Stimulated activated CD8-positive, alpha-beta memory T cell treated with anti-CD3 and anti-CD28 coated beads, Interleukin-4, amount 100 ng/mL, for 4 hours (primary cell): ENCODE results near the gene CRYBA4.
"Not testable (repeated sequence)": the region's sequence is repeated elsewhere in the genome, so short reads cannot be mapped to it uniquely, and the experiment has no call there.

Experiments used
- DNase-seq, 2 donors: peaks; one replicate each; pipeline ENCODE4 v3.0.0-alpha.2; 2020; ENCODE audit warnings: low read depth in 2 of 2, low spot score in 1 of 2

CRYBA4 gene

GRCh38 chr22:26593763-26594162 lies 28.0 kb upstream of the CRYBA4 start:
- DNase-seq = no peak

GRCh38 chr22:26597026-26597425 lies 24.7 kb upstream of the CRYBA4 start:
- DNase-seq = no peak

- DNase-seq = no peak
Observed at GRCh38 chr22:26597480-26597879, 24.3 kb upstream of the CRYBA4 start.

- DNase-seq = no peak
Observed at GRCh38 chr22:26599505-26599904, 22.3 kb upstream of the CRYBA4 start.

GRCh38 chr22:26601726-26602125 lies 20.0 kb upstream of the CRYBA4 start:
- DNase-seq = no peak

- no peak for DNase-seq
Observed at GRCh38 chr22:26602127-26602526, 19.6 kb upstream of the CRYBA4 start.

- no peak for DNase-seq
Observed at GRCh38 chr22:26604368-26604767, 17.4 kb upstream of the CRYBA4 start.

GRCh38 chr22:26606611-26607010 lies 15.2 kb upstream of the CRYBA4 start:
- DNase-seq = no peak

GRCh38 chr22:26608129-26608528 lies 13.6 kb upstream of the CRYBA4 start:
- DNase-seq = no peak

- no peak for DNase-seq
Observed at GRCh38 chr22:26609287-26609686, 12.5 kb upstream of the CRYBA4 start.

- DNase-seq = peak in 1 of 2 donors; percentile 4
Observed at GRCh38 chr22:26610072-26610958, 11.4 kb upstream of the CRYBA4 start.

- no peak for DNase-seq
Observed at GRCh38 chr22:26610996-26611395, 10.8 kb upstream of the CRYBA4 start.

- no peak for DNase-seq
Observed at GRCh38 chr22:26612652-26613051, 9.1 kb upstream of the CRYBA4 start.

- not testable (repeated sequence) for DNase-seq
Observed at GRCh38 chr22:26613753-26614152, 8.0 kb upstream of the CRYBA4 start.

GRCh38 chr22:26614322-26614721 lies 7.4 kb upstream of the CRYBA4 start:
- no peak for DNase-seq

GRCh38 chr22:26615149-26615548 lies 6.6 kb upstream of the CRYBA4 start:
- no peak for DNase-seq

GRCh38 chr22:26615830-26616435 lies 5.8 kb upstream of the CRYBA4 start:
- no peak for DNase-seq

GRCh38 chr22:26616650-26617049 lies 5.1 kb upstream of the CRYBA4 start:
- no peak for DNase-seq

- DNase-seq = no peak
Observed at GRCh38 chr22:26617271-26618199, 4.2 kb upstream of the CRYBA4 start, which contains the start of gene CRYBB1. CRYBB1 (minus strand) TSS chr22:26618027; CDS start chr22:26616319, 1,708 bp downstream.

GRCh38 chr22:26618455-26618854 lies 3.3 kb upstream of the CRYBA4 start:
- DNase-seq = no peak

GRCh38 chr22:26619510-26619909 lies 2.3 kb upstream of the CRYBA4 start:
- DNase-seq = no peak
